Endothelial cell of umbilical vein (primary cell): ENCODE data around the gene LMNTD1. TPM values are rescaled to one million over a fixed set of nuclear protein-coding genes. Genes with fewer than 3 reads are reported as not detected.

Experiments used
- BruUV-seq: library from RNA; stranded (reverse); fragments of 400-500 nt; replicated peaks from 2 replicates; lab custom pipeline; 2021; lab: Mats Ljungman, UMichigan
- CTCF ChIA-PET: fragments of 300-600, 350-600 bp; sonication (Branson Sonifier 250); formaldehyde crosslinking; loops from one replicate; lab custom pipeline; 2021; ENCODE audit warnings: antibody characterized with exemption, inconsistent platforms; lab: Charles Lee
- POLR2A ChIA-PET: fragments of 300-600, 350-600 bp; sonication (Branson Sonifier 250); formaldehyde crosslinking; loops from one replicate; lab custom pipeline; 2021; ENCODE audit warnings: antibody characterized with exemption, inconsistent platforms; lab: Charles Lee
- DNase-seq: peaks from one replicate; pipeline ENCODE4 v3.0.0-alpha.2; 2011; ENCODE audit warnings: low read depth, low spot score
- FAIRE-seq: peaks from 2 replicates; lab custom pipeline; 2011; peaks lifted over from hg19 to GRCh38; lab: Jason Lieb, UNC
- H2AFZ ChIP-seq: 2 replicates; pipeline ENCODE4 v1.6.0; 2012; ENCODE audit warnings: low read depth, low read length, control low read depth, inconsistent platforms
- H3K27ac ChIP-seq: 2 replicates; pipeline ENCODE4 v1.5.1; 2011; ENCODE audit warnings: low read depth, mild to moderate bottlenecking, control low read depth, low read length, moderate library complexity; ENCODE audit not compliant: insufficient read depth
- H3K27me3 ChIP-seq, 2 experiments: 2 replicates each; pipeline versions ENCODE4 v1.6.0 to v1.6.1; 2011; ENCODE audit warnings: low read length in 2 of 2, mixed read lengths in 1 of 2; ENCODE audit not compliant: control insufficient read depth in 2 of 2, insufficient read depth in 2 of 2
- H3K36me3 ChIP-seq, 2 experiments: 2 replicates in 1 of 2; 3 replicates in 1 of 2; pipeline ENCODE4 v1.5.1; 2011; ENCODE audit warnings: low read length in 2 of 2, mild to moderate bottlenecking in 1 of 2, moderate library complexity in 1 of 2; ENCODE audit not compliant: control insufficient read depth in 2 of 2, insufficient read depth in 2 of 2; ENCODE audit errors: extremely low read depth in 1 of 2
- H3K4me1 ChIP-seq: 3 replicates; pipeline ENCODE4 v1.5.1; 2011; ENCODE audit warnings: mild to moderate bottlenecking, low read length; ENCODE audit not compliant: control insufficient read depth, insufficient read depth; ENCODE audit errors: extremely low read depth
- H3K4me2 ChIP-seq: 2 replicates; pipeline ENCODE4 v1.6.1; 2011; ENCODE audit warnings: low read length, control low read depth, mixed read lengths; ENCODE audit not compliant: insufficient read depth
- H3K4me3 ChIP-seq, 3 experiments: fragments of 200-600 bp in 1 of 3; sonication (generic), shearing (Covaris generic) in 1 of 3; replicated peaks in 1 of 3; 2 replicates each; pipeline ENCODE4 v1.5.1; 2011 to 2016; ENCODE audit warnings: control low read depth in 3 of 3, low read length in 3 of 3, mild to moderate bottlenecking in 2 of 3, inconsistent platforms in 1 of 3, low read depth in 1 of 3, moderate library complexity in 1 of 3; ENCODE audit not compliant: insufficient read depth in 1 of 3
- H3K79me2 ChIP-seq: 2 replicates; pipeline ENCODE4 v1.6.0; 2012; ENCODE audit warnings: low read length, inconsistent platforms; ENCODE audit not compliant: control insufficient read depth, insufficient read depth
- H3K9ac ChIP-seq: replicated peaks from 2 replicates; pipeline ENCODE3; 2011; ENCODE audit warnings: low read length, control low read depth; ENCODE audit not compliant: insufficient read depth; ENCODE audit errors: extremely low read depth
- H3K9me1 ChIP-seq: replicated peaks from 3 replicates; pipeline ENCODE4 v1.6.0; 2011; ENCODE audit warnings: mild to moderate bottlenecking, low read length; ENCODE audit not compliant: control insufficient read depth, insufficient read depth; ENCODE audit errors: extremely low read depth
- H3K9me3 ChIP-seq: replicated peaks from 2 replicates; pipeline ENCODE4 v1.5.1; 2012; ENCODE audit warnings: low read length, inconsistent platforms; ENCODE audit not compliant: control insufficient read depth, insufficient read depth
- H4K20me1 ChIP-seq: replicated peaks from 2 replicates; pipeline ENCODE3; 2011; ENCODE audit warnings: mild to moderate bottlenecking, low read length; ENCODE audit not compliant: control insufficient read depth, insufficient read depth; ENCODE audit errors: extremely low read depth
- EZH2 ChIP-seq: IDR thresholded peaks from 2 replicates; pipeline ENCODE4 v1.6.1; 2012; ENCODE audit warnings: borderline replicate concordance, low read depth, mild to moderate bottlenecking, moderate library complexity, low read length, inconsistent platforms; ENCODE audit not compliant: severe bottlenecking
- FOS ChIP-seq: IDR thresholded peaks from 2 replicates; pipeline ENCODE4 v1.6.1; 2011; ENCODE audit warnings: mild to moderate bottlenecking, low read length, moderate library complexity, borderline replicate concordance; ENCODE audit not compliant: insufficient read depth
- GATA2 ChIP-seq: IDR thresholded peaks from 2 replicates; pipeline ENCODE4 v1.7.0; 2011; ENCODE audit warnings: low read depth, mild to moderate bottlenecking, moderate library complexity, mixed read lengths, low read length; ENCODE audit not compliant: insufficient read length, insufficient read depth
- JUN ChIP-seq: IDR thresholded peaks from 2 replicates; pipeline ENCODE4 v1.6.1; 2011; ENCODE audit warnings: borderline replicate concordance, low read depth; ENCODE audit not compliant: insufficient read length, insufficient read depth
- MYC ChIP-seq: IDR thresholded peaks from one replicate; pipeline ENCODE4 v1.6.1; 2011; ENCODE audit warnings: mild to moderate bottlenecking, low read depth, low read length
- POLR2A ChIP-seq: IDR thresholded peaks from 2 replicates; pipeline ENCODE4 v1.6.1; 2012; ENCODE audit warnings: low read depth, mild to moderate bottlenecking, control low read depth, low read length
- POLR2AphosphoS5 ChIP-seq: IDR thresholded peaks from 2 replicates; pipeline ENCODE4 v1.6.1; 2012; ENCODE audit warnings: low read depth, mild to moderate bottlenecking, control low read depth, low read length, moderate library complexity; ENCODE audit not compliant: insufficient read depth
- dilution Hi-C: fragments of 300-500 bp; cut with MboI; formaldehyde crosslinking; loops from one replicate; pipeline ENCODE4 v1.15.0; 2019; ENCODE audit warnings: low sequenced_read_pairs; ENCODE audit not compliant: extremely low pct_ligation_motif_present
- intact Hi-C: fragments of 100-400 bp; cut with micrococcal nuclease; formaldehyde crosslinking; loops from one replicate; pipeline ENCODE4 v1.10.0; 2022
- polyA plus RNA-seq, 4 experiments: library from polyadenylated mRNA; depleted of rRNA in 3 of 4; stranded (reverse) in 3 of 4; unstranded in 1 of 4; fragments of >200 nt; gene quantifications; 2 replicates each; pipeline versions ENCODE4 v1.2.1 to v1.2.3, GENCODE V29; 2011 to 2012; ENCODE audit warnings: missing spikeins in 1 of 4
- total RNA-seq: library from RNA; stranded (reverse); gene quantifications from 2 replicates; pipeline ENCODE4 v1.2.3, GENCODE V29; 2021
- TF ChIP-seq, protein P1 (sequence below), 2 donors: IDR thresholded peaks; 1 replicate in 1 of 2; 2 replicates in 1 of 2; pipeline ENCODE4 v1.5.1; 2011; ENCODE audit warnings: low read length in 2 of 2, mild to moderate bottlenecking in 2 of 2, moderate library complexity in 2 of 2, control low read depth in 1 of 2, inconsistent platforms in 1 of 2, low read depth in 1 of 2; ENCODE audit not compliant: insufficient read depth in 1 of 2; ENCODE audit errors: extremely low read depth in 1 of 2
- TF ChIP-seq, protein P2 (sequence below): IDR thresholded peaks from 2 replicates; pipeline ENCODE4 v1.6.1; 2011; ENCODE audit not compliant: insufficient read depth, insufficient read length

LMNTD1 gene
- total and polyA plus RNA-seq, 2 donors (not counting 3 experiments of a cell fraction or from before 2014, with no cell fraction given), result not detected

DNA sequence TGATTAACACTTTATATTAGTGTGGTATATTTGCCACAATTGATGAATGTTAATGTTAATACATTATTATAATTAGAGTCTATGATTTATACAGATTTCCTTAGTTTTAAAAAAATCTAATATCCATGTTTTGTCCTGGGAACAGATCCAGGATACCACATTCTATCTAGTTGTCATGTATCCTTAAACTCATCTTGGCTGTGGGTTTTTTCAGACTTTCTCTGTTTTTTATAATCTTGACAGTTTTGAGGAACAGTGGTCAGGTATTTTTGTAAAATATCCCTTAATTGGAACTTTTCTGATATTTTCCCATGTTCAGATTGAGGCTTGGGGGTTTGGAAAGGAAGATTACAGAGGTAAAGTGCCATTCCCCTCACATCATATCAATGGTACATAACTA lies 104.1 kb downstream of the LMNTD1 start:
- intact Hi-C loops (no loop called here), dilution Hi-C loops (no loop called here)
- no TSS peak for BruUV-seq
- Histone ChIP-seq H2AFZ (no peak overlapping the region), H3K9me1 (no peaks in the 10 kb centered on the region), H3K4me1 (no peaks in the 10 kb centered on the region), H3K27ac (no peak overlapping the region), H3K79me2 (no peaks in the 10 kb centered on the region), H4K20me1 (no peaks in the 10 kb centered on the region), H3K27me3 (no peaks in the 10 kb centered on the region), H3K4me3 (no peak overlapping the region), H3K9ac (no peak overlapping the region), H3K9me3 (no peaks in the 10 kb centered on the region), H3K4me2 (no peak overlapping the region), H3K36me3 (no peaks in the 10 kb centered on the region)
- DNase-seq, result no peak
- no peak for FAIRE-seq
- TF ChIP-seq FOS, result no peak
- TF ChIP-seq JUN, result no peak
- no peak for TF ChIP-seq MYC
- TF ChIP-seq, protein P1, sequence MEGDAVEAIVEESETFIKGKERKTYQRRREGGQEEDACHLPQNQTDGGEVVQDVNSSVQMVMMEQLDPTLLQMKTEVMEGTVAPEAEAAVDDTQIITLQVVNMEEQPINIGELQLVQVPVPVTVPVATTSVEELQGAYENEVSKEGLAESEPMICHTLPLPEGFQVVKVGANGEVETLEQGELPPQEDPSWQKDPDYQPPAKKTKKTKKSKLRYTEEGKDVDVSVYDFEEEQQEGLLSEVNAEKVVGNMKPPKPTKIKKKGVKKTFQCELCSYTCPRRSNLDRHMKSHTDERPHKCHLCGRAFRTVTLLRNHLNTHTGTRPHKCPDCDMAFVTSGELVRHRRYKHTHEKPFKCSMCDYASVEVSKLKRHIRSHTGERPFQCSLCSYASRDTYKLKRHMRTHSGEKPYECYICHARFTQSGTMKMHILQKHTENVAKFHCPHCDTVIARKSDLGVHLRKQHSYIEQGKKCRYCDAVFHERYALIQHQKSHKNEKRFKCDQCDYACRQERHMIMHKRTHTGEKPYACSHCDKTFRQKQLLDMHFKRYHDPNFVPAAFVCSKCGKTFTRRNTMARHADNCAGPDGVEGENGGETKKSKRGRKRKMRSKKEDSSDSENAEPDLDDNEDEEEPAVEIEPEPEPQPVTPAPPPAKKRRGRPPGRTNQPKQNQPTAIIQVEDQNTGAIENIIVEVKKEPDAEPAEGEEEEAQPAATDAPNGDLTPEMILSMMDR (IDR thresholded peaks at IDR 0.05; ENCODE audit: extremely low read depth in 1 of 2, insufficient read depth in 1 of 2, low read depth in 1 of 2, low read length in 2 of 2), result no peak
- no peak for TF ChIP-seq GATA2
- TF ChIP-seq, protein P2, sequence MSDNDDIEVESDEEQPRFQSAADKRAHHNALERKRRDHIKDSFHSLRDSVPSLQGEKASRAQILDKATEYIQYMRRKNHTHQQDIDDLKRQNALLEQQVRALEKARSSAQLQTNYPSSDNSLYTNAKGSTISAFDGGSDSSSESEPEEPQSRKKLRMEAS, result no peak
- no peak for TF ChIP-seq EZH2
- no peak for TF ChIP-seq POLR2A
- no peak for TF ChIP-seq POLR2AphosphoS5
- ChIA-PET POLR2A (no interaction called here), CTCF (no interaction called here)
